ENCODE results near the gene AP1B1. TPM values are rescaled to one million over a fixed set of nuclear protein-coding genes. Genes with fewer than 3 reads are reported as not detected.

Gene AP1B1
- total and polyA plus RNA-seq, 11 donors, result 18.1 to 74.8 (median 33.8) TPM

DNA sequence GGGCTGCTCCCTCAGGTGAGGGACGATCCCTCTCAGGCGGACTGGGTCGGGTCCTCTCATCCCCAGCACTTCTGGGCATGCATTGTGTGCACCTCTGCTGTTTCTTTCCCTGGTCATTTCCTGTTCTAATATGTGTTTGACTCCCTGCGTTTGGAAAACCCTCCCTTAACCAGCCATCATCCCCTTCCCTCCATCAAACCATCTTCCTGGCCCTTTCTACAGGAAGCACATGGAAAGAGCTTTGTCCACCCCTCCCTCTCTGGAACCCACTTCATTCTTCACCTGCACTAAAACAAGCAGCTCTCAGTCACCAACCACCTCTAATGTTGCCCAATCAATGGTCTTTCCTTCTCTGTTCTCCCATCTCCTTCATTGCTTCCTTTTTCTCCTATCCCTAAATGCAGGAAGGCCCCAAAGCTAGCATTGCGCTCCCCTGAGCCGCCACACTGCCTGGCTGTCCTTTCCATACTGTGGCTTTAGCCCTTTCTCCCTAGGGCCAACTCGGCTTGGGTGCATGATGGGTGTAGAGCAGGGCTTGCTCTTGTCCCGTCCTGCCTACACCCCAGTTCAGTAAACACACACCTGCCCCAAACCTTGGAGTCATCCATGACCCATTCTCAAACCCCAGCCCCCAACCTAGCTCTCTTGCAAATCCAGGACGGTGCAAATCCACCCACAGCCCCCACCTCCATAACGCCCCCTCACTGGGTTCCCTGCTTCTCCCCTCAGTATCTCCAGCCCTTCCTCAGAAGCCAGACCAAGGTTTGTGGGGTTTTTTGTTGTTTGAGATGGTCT, 87.4 kb downstream of the AP1B1 start:
- 75 to 79% (median 77%) methylated on average over 10 of the region's 10 CpGs for WGBS, 4 donors
- no peak overlapping the region for H3K27ac ChIP-seq
- TF ChIP-seq POLR2A (IDR thresholded peaks at IDR 0.05), result no peak
- TF ChIP-seq, protein P1, sequence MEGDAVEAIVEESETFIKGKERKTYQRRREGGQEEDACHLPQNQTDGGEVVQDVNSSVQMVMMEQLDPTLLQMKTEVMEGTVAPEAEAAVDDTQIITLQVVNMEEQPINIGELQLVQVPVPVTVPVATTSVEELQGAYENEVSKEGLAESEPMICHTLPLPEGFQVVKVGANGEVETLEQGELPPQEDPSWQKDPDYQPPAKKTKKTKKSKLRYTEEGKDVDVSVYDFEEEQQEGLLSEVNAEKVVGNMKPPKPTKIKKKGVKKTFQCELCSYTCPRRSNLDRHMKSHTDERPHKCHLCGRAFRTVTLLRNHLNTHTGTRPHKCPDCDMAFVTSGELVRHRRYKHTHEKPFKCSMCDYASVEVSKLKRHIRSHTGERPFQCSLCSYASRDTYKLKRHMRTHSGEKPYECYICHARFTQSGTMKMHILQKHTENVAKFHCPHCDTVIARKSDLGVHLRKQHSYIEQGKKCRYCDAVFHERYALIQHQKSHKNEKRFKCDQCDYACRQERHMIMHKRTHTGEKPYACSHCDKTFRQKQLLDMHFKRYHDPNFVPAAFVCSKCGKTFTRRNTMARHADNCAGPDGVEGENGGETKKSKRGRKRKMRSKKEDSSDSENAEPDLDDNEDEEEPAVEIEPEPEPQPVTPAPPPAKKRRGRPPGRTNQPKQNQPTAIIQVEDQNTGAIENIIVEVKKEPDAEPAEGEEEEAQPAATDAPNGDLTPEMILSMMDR (IDR thresholded peaks at IDR 0.05), result no peak
- H3K36me3 ChIP-seq, result peaks cover 7 to 56% (median 50%) of the 10 kb centered on the region in 9 donors
- DNase-seq (peak in 1 of 5 donors; percentile 21), ATAC-seq (no peak)
- H3K27me3 ChIP-seq, result no peaks in the 10 kb centered on the region
- intact Hi-C loops (cut with DNase I), result loop anchor here in 1 of 10 donors (5.0 kb wide), 1 partner anchor 56 kb away; no protein-coding TSS in a partner anchor
- H3K4me3 ChIP-seq, result no peak overlapping the region
- H3K9me3 ChIP-seq, result no peaks in the 10 kb centered on the region
- H3K4me1 ChIP-seq, result peaks cover 0 to 18% (median 10%) of the 10 kb centered on the region in 12 donors

DNA sequence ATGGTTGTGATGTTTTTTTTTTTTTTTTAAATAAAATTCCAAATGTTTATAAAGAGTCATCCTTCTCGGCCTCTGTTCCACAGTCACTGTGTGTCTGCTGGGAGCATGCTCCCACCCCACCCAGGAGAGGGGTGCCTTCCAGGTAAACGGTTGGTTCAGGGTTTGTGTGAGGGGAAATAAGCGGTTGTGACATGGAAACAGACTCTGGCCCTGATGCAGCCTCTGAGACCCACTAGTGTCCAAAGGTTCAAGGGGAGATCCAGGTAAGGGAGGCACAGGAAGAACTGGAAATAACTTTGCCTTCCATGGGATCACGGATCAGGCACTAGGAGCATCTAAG, 87.9 kb downstream of the AP1B1 start:
- ATAC-seq (no peak), DNase-seq (no peak)
- peaks cover 0 to 15% (median 8%) of the 10 kb centered on the region in 12 donors for H3K4me1 ChIP-seq
- intact Hi-C loops (cut with DNase I), result loop anchor here in 1 of 10 donors (5.0 kb wide), 1 partner anchor 57 kb away; no protein-coding TSS in a partner anchor
- no peak overlapping the region for H3K4me3 ChIP-seq
- 61 to 71% (median 70%) methylated on average over 4 of the region's 4 CpGs for WGBS, 4 donors
- H3K27ac ChIP-seq, result no peak overlapping the region
- no peaks in the 10 kb centered on the region for H3K9me3 ChIP-seq
- peaks cover 7 to 61% (median 55%) of the 10 kb centered on the region in 9 donors for H3K36me3 ChIP-seq
- no peaks in the 10 kb centered on the region for H3K27me3 ChIP-seq
- TF ChIP-seq POLR2A (IDR thresholded peaks at IDR 0.05), result no peak
- TF ChIP-seq, protein P1 (IDR thresholded peaks at IDR 0.05), result no peak

DNA sequence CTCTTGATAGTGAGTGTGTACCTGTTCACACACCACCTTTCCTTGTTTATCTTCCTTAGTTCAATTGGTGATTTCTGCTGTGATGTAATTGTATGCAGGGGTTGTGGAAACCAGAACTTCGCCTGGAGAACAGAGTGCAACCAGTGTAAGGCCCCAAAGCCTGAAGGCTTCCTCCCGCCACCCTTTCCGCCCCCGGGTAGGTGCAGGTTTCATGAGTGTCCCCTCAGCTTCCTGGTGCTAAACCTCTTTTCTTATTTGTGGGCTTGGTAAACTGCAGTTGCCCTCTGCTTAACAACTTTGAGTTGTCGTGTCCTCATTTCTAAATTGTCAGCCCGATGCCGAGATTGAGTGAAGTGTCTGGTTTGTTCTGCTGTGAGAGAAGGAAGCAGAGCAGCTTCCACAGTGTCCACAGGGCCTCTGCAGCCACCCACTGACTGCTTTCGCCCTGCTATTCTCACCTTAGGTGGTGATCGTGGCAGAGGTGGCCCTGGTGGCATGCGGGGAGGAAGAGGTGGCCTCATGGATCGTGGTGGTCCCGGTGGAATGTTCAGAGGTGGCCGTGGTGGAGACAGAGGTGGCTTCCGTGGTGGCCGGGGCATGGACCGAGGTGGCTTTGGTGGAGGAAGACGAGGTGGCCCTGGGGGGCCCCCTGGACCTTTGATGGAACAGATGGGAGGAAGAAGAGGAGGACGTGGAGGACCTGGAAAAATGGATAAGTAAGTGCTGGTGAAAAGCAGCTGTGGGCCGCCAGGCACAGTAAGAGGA, 89.1 kb downstream of the AP1B1 start:
- no peak overlapping the region for H3K4me3 ChIP-seq
- ATAC-seq (no peak), DNase-seq (peak in 1 of 5 donors; percentile 55)
- no peaks in the 10 kb centered on the region for H3K9me3 ChIP-seq
- peaks cover 7 to 72% (median 67%) of the 10 kb centered on the region in 9 donors for H3K36me3 ChIP-seq
- 86 to 89% (median 88%) methylated on average over 19 of the region's 19 CpGs for WGBS, 4 donors
- intact Hi-C loops (cut with DNase I), result no loop called here
- H3K27ac ChIP-seq, result no peak overlapping the region
- peaks cover 0 to 15% (median 8%) of the 10 kb centered on the region in 12 donors for H3K4me1 ChIP-seq
- TF ChIP-seq, protein P1 (IDR thresholded peaks at IDR 0.05), result no peak
- TF ChIP-seq POLR2A (IDR thresholded peaks at IDR 0.05), result no peak
- no peaks in the 10 kb centered on the region for H3K27me3 ChIP-seq

DNA sequence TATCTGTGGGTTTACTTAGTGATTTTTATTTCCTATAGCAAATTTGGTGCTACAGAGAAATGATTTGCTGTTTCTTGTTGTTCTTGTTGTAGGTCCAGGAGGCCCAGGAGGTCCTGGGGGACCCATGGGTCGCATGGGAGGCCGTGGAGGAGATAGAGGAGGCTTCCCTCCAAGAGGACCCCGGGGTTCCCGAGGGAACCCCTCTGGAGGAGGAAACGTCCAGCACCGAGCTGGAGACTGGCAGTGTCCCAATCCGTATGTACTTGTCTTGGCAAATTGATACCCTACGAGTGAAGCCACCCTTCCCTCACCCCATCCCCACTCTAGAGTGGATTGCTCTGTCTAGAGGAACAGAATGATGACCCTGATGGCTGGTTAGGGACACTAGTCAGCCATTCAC, 89.7 kb downstream of the AP1B1 start:
- Histone ChIP-seq H3K4me3 (no peak overlapping the region), H3K4me1 (peaks cover 0 to 15% (median 8%) of the 10 kb centered on the region in 12 donors), H3K9me3 (no peaks in the 10 kb centered on the region), H3K27ac (no peak overlapping the region), H3K27me3 (no peaks in the 10 kb centered on the region), H3K36me3 (peaks cover 9 to 79% (median 73%) of the 10 kb centered on the region in 9 donors)
- TF ChIP-seq, protein P1 (IDR thresholded peaks at IDR 0.05), result no peak
- no peak for TF ChIP-seq POLR2A (IDR thresholded peaks at IDR 0.05)
- DNase-seq (peak in 1 of 5 donors; percentile 40), ATAC-seq (no peak)
- intact Hi-C loops (cut with DNase I), result no loop called here
- WGBS, 4 donors, result 66 to 74% (median 70%) methylated on average over 8 of the region's 8 CpGs

Data from heart left ventricle (tissue), 16 donors.